ENCODE data around the gene FUT9.

The FUT9 gene

DNA sequence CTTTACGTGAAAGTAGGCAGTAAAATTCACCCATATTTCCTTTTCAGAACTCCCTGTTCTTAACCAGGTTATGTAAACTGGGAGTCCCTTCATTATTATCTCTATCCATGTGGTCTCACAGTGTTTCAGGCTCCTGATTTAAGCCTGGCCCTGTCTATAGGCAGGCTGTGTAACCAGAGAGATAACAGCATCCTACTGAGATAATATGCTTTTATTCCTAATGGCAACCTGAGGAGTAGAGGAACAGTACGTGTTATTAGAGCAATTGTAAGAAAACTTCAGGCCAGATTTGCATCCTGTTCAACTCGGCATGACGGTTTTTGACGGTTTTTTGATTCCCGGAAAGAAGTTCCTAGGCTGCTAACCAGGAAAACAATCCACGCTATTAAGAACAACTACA, 16.9 kb downstream of the FUT9 start:
- H3K9ac ChIP-seq (ENCODE audit: low read length) = no peak overlapping the region
- no peak overlapping the region for H3K4me3 ChIP-seq (ENCODE audit: low read length)
- H4K20me1 ChIP-seq (ENCODE audit: insufficient read depth, low read length) = no peaks in the 10 kb centered on the region
- no peak overlapping the region for H2AFZ ChIP-seq (ENCODE audit: low read depth, low read length)
- no peaks in the 10 kb centered on the region for H3K9me3 ChIP-seq (ENCODE audit: insufficient read depth, low read length)
- H3K36me3 ChIP-seq (replicated peaks; ENCODE audit: low read depth, low read length) = no peaks in the 10 kb centered on the region
- no peaks in the 10 kb centered on the region for H3K79me2 ChIP-seq (ENCODE audit: low read length)
- no peaks in the 10 kb centered on the region for H3K4me1 ChIP-seq (ENCODE audit: low read length)
- no peak overlapping the region for H3K4me2 ChIP-seq (ENCODE audit: low read length)
- TF ChIP-seq CTCF (IDR thresholded peaks at IDR 0.05; ENCODE audit: low read depth, low read length) (no peak), EZH2phosphoT487 (IDR thresholded peaks at IDR 0.05; ENCODE audit: low read depth) (no peak)
- H3K27ac ChIP-seq (ENCODE audit: low read length) = no peak overlapping the region
- no peaks in the 10 kb centered on the region for H3K27me3 ChIP-seq (ENCODE audit: low read depth, low read length)

DNA sequence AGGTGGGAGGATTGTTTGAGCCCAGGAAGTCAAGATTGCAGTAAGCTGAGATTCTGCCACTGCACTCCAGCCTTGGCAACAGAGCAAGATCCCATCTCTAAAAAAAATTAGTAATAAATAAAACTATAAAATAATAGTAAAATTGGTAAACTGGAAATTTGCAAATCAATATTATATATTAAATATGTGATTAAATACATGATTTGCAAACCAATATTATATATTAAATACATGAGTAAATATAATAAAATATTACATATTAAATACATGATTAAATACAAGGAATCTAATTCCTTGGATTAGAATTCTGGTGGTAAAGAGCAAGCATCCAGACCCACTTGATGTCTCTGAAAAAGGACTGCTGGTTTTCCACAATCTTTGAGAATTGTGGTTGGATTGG, 35.8 kb downstream of the FUT9 start:
- H3K4me3 ChIP-seq (ENCODE audit: low read length) = no peak overlapping the region

DNA sequence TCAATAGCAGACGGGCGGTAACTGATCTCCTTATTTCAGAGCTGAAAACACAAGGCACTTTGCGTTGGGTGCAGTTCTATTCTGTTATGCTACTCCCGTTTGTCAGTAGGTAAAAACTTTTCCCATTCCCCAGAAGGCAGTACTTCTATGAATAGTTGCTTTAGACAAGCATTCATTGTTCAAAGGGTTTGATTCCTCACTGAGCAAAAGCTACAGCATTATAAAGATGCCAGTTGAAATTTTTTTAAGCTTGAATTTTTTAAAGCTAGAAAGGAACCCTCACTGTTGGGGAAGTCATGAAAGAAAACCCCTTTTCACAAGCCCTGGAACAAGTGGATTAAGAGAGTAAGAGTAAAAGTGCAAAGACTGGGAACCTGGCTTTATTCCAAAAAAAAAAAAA, 42.3 kb downstream of the FUT9 start:
- H4K20me1 ChIP-seq (ENCODE audit: insufficient read depth, low read length) = no peaks in the 10 kb centered on the region
- no peaks in the 10 kb centered on the region for H3K79me2 ChIP-seq (ENCODE audit: low read length)
- no peak overlapping the region for H3K27ac ChIP-seq (ENCODE audit: low read length)
- H3K27me3 ChIP-seq (ENCODE audit: low read depth, low read length) = no peaks in the 10 kb centered on the region
- no peak overlapping the region for H3K4me3 ChIP-seq (ENCODE audit: low read length)
- H3K9ac ChIP-seq (ENCODE audit: low read length) = no peak overlapping the region
- H3K4me2 ChIP-seq (ENCODE audit: low read length) = no peak overlapping the region
- H3K9me3 ChIP-seq (ENCODE audit: insufficient read depth, low read length) = no peaks in the 10 kb centered on the region
- no peak overlapping the region for H2AFZ ChIP-seq (ENCODE audit: low read depth, low read length)
- H3K36me3 ChIP-seq (replicated peaks; ENCODE audit: low read depth, low read length) = no peaks in the 10 kb centered on the region
- H3K4me1 ChIP-seq (ENCODE audit: low read length) = no peaks in the 10 kb centered on the region
- no peak for TF ChIP-seq EZH2phosphoT487 (IDR thresholded peaks at IDR 0.05; ENCODE audit: low read depth)
- TF ChIP-seq CTCF (IDR thresholded peaks at IDR 0.05; ENCODE audit: low read depth, low read length) = no peak

More for the DNA sequence above, 35.8 kb downstream of the FUT9 start:
- no peaks in the 10 kb centered on the region for H3K27me3 ChIP-seq (ENCODE audit: low read depth, low read length)
- H3K27ac ChIP-seq (ENCODE audit: low read length) = no peak overlapping the region
- H4K20me1 ChIP-seq (ENCODE audit: insufficient read depth, low read length) = no peaks in the 10 kb centered on the region
- no peaks in the 10 kb centered on the region for H3K36me3 ChIP-seq (replicated peaks; ENCODE audit: low read depth, low read length)
- H3K9me3 ChIP-seq (ENCODE audit: insufficient read depth, low read length) = no peaks in the 10 kb centered on the region
- no peaks in the 10 kb centered on the region for H3K79me2 ChIP-seq (ENCODE audit: low read length)
- TF ChIP-seq EZH2phosphoT487 (IDR thresholded peaks at IDR 0.05; ENCODE audit: low read depth) (no peak), CTCF (IDR thresholded peaks at IDR 0.05; ENCODE audit: low read depth, low read length) (no peak)
- no peak overlapping the region for H2AFZ ChIP-seq (ENCODE audit: low read depth, low read length)
- no peak overlapping the region for H3K9ac ChIP-seq (ENCODE audit: low read length)
- no peak overlapping the region for H3K4me2 ChIP-seq (ENCODE audit: low read length)
- no peaks in the 10 kb centered on the region for H3K4me1 ChIP-seq (ENCODE audit: low read length)

- Histone ChIP-seq H3K27ac (ENCODE audit: low read length) (no peak overlapping the region), H3K9me3 (ENCODE audit: insufficient read depth, low read length) (no peaks in the 10 kb centered on the region), H3K36me3 (replicated peaks; ENCODE audit: low read depth, low read length) (no peaks in the 10 kb centered on the region), H2AFZ (ENCODE audit: low read depth, low read length) (no peak overlapping the region), H3K4me2 (ENCODE audit: low read length) (no peak overlapping the region), H3K79me2 (ENCODE audit: low read length) (no peaks in the 10 kb centered on the region), H3K4me3 (ENCODE audit: low read length) (no peak overlapping the region), H3K9ac (ENCODE audit: low read length) (no peak overlapping the region), H3K4me1 (ENCODE audit: low read length) (no peaks in the 10 kb centered on the region), H4K20me1 (ENCODE audit: insufficient read depth, low read length) (no peaks in the 10 kb centered on the region), H3K27me3 (ENCODE audit: low read depth, low read length) (no peaks in the 10 kb centered on the region)
- TF ChIP-seq CTCF (IDR thresholded peaks at IDR 0.05; ENCODE audit: low read depth, low read length) (no peak), EZH2phosphoT487 (IDR thresholded peaks at IDR 0.05; ENCODE audit: low read depth) (no peak)
Measured at GRCh38 chr6:96059586-96059985, 43.8 kb downstream of the FUT9 start.
